ENCODE results near the gene CALR3.

GRCh38 chr19:16445238-16446107 lies 50.5 kb downstream of the CALR3 start:
- TF ChIP-seq CTCF (IDR thresholded peaks at IDR 0.05): no peak
- no peak for TF ChIP-seq EZH2phosphoT487 (IDR thresholded peaks at IDR 0.05)
- no peak for TF ChIP-seq EZH2 (IDR thresholded peaks at IDR 0.05)
